ENCODE results near the gene GALNT10. TPM values are rescaled to one million over a fixed set of nuclear protein-coding genes. Genes with fewer than 3 reads are reported as not detected.

GALNT10 gene
- total and polyA plus RNA-seq, 2 of the 8 experiments (the other 6 are each of a cell fraction or from before 2014, with no cell fraction given) = 4.6 to 15.5 TPM

DNA sequence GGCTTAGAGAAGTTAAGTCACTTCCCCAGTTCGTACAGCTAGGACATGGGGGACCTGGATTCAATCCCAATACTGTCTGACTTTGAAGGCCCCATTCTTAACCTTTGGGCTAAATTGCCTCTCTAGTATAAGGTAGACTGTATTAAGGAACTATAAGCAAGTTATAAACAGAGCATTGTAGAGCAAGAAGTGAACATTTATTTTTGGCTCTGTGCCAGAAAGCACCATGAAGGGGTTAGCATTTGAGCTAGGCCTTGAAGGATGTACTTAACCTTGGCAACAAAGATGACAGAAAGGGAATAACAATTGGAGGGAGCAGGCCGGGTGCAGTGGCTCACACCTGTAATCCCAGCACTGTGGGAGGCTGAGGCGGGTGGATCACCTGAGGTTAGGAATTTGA, 32.8 kb downstream of the GALNT10 start (continued):
- TF ChIP-seq, protein P1, sequence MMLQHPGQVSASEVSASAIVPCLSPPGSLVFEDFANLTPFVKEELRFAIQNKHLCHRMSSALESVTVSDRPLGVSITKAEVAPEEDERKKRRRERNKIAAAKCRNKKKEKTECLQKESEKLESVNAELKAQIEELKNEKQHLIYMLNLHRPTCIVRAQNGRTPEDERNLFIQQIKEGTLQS (IDR thresholded peaks at IDR 0.05; ENCODE audit: insufficient read depth, low read depth, low read length) = no peak
- TF ChIP-seq PHF8 (conservative IDR thresholded peaks at IDR 0.05; ENCODE audit: low read depth, low read length) (no peak), CHD1 (IDR thresholded peaks at IDR 0.05; ENCODE audit: low read depth, low read length) (no peak), POU5F1 (IDR thresholded peaks at IDR 0.05; ENCODE audit: low read depth, low read length) (no peak), SP4 (IDR thresholded peaks at IDR 0.05; ENCODE audit: low read length) (no peak)
